Urothelium cell line (cell line): ENCODE results near the gene TMSB15A.
"Not testable (repeated sequence)": the region's sequence is repeated elsewhere in the genome, so short reads cannot be mapped to it uniquely, and the experiment has no call there.

Source experiments
- DNase-seq: peaks from one replicate; pipeline ENCODE4 v3.0.0; 2011; ENCODE audit warnings: low spot score, mixed read lengths
- FAIRE-seq: peaks from 2 replicates; lab custom pipeline; 2011; peaks lifted over from hg19 to GRCh38; lab: Jason Lieb, UNC

Gene TMSB15A

GRCh38 chrX:102515975-102516941 lies at the start of gene TMSB15A:
Gene TMSB15A, minus strand, starts transcription at chrX:102516739.
- DNase-seq: peak; percentile 83
- no peak for FAIRE-seq

GRCh38 chrX:102560423-102561068 lies 44.0 kb upstream of the TMSB15A start:
- FAIRE-seq: no peak

GRCh38 chrX:102558607-102559006 lies 42.1 kb upstream of the TMSB15A start:
- DNase-seq (no peak), FAIRE-seq (no peak)

More at GRCh38 chrX:102560423-102561068, 44.0 kb upstream of the TMSB15A start:
- DNase-seq: no peak

- no peak for FAIRE-seq
- no peak for DNase-seq
These were observed 31.7 kb upstream of the TMSB15A start for GRCh38 chrX:102548231-102548630.

GRCh38 chrX:102546828-102547493 lies 30.4 kb upstream of the TMSB15A start:
- DNase-seq: peak; percentile 18
- no peak for FAIRE-seq

GRCh38 chrX:102546175-102546574 lies 29.6 kb upstream of the TMSB15A start:
- not testable (repeated sequence) for FAIRE-seq

GRCh38 chrX:102535958-102536357 lies 19.4 kb upstream of the TMSB15A start:
- FAIRE-seq: no peak
- DNase-seq: no peak

More at GRCh38 chrX:102546175-102546574, 29.6 kb upstream of the TMSB15A start:
- not testable (repeated sequence) for DNase-seq

GRCh38 chrX:102517326-102517725 lies 787 bp upstream of the TMSB15A start:
- no peak for FAIRE-seq

GRCh38 chrX:102514536-102514935 lies 2.0 kb downstream of the TMSB15A start:
- FAIRE-seq: no peak
- DNase-seq: no peak

More at GRCh38 chrX:102517326-102517725, 787 bp upstream of the TMSB15A start:
- DNase-seq: peak; percentile 4

GRCh38 chrX:102498732-102499131 lies 17.8 kb downstream of the TMSB15A start:
- no peak for FAIRE-seq
- no peak for DNase-seq

- FAIRE-seq: no peak
- DNase-seq: no peak
These were observed 24.8 kb downstream of the TMSB15A start for GRCh38 chrX:102491766-102492165.

- FAIRE-seq: peak; percentile 92
- not testable (repeated sequence) for DNase-seq
These were observed 37.8 kb downstream of the TMSB15A start for GRCh38 chrX:102478765-102479164.

GRCh38 chrX:102471762-102472220 lies 44.7 kb downstream of the TMSB15A start, which contains the start of gene TCP11X2:
Gene TCP11X2, minus strand, starts transcription at chrX:102471812.
- DNase-seq: not testable (repeated sequence)
- FAIRE-seq: peak; percentile 94

- FAIRE-seq, DNase-seq: not testable (repeated sequence)
These were observed 46.3 kb downstream of the TMSB15A start for GRCh38 chrX:102470215-102470614.
